K562 (cell line): ENCODE measurements around the gene TFF3. TPM values are rescaled to one million over a fixed set of nuclear protein-coding genes. Genes with fewer than 3 reads are reported as not detected.

ENCODE experiments used
- ETV6 ChIP-seq, 3 experiments: fragments of 150-350 bp in 1 of 3; sonication (generic) in 1 of 3; formaldehyde crosslinking in 1 of 3; IDR thresholded peaks; 2 replicates each; pipeline versions ENCODE4 v1.6.1 to v1.8.0; 2014 to 2022; ENCODE audit warnings: borderline replicate concordance in 2 of 3, low read depth in 2 of 3, antibody characterized with exemption in 1 of 3, low read length in 1 of 3, mild to moderate bottlenecking in 1 of 3, missing genetic modification reagents in 1 of 3
- LARP7 ChIP-seq: fragments of 450-650 bp; IDR thresholded peaks from 2 replicates; pipeline ENCODE4 v1.6.1; 2016
- NR2C2 ChIP-seq, 2 experiments: fragments of 200-800 bp in 1 of 2; sonication (Bioruptor generic) in 1 of 2; sonication (generic) in 1 of 2; formaldehyde crosslinking in 1 of 2; IDR thresholded peaks; 2 replicates each; pipeline versions ENCODE4 v1.6.1 to v1.8.0; 2016 to 2022; ENCODE audit warnings: mild to moderate bottlenecking in 1 of 2, missing compliant biosample characterization in 1 of 2, missing genetic modification characterization in 1 of 2, missing genetic modification reagents in 1 of 2
- PHB2 ChIP-seq: fragments of 450-650 bp; IDR thresholded peaks from 2 replicates; pipeline ENCODE4 v1.6.1; 2017; ENCODE audit warnings: low read depth
- SIN3B ChIP-seq: fragments of 450-650 bp; IDR thresholded peaks from 2 replicates; pipeline ENCODE4 v1.6.1; 2017; ENCODE audit warnings: low read depth, mild to moderate bottlenecking, moderate library complexity
- ZSCAN32 ChIP-seq: fragments of 450-650 bp; formaldehyde crosslinking; IDR thresholded peaks from 2 replicates; pipeline ENCODE4 v1.4.0; 2020; ENCODE audit warnings: mild to moderate bottlenecking, moderate library complexity
- polyA plus RNA-seq, 8 experiments: library from polyadenylated mRNA; depleted of rRNA in 4 of 8; stranded (reverse) in 5 of 8; unstranded in 3 of 8; fragments of >200 nt; fragmentation: Nextera tagmentation in 2 of 8; fragmentation: Illumina TruSeq in 1 of 8; extraction: Ambion mirVana in 2 of 8; extraction: Trizol in 1 of 8; gene quantifications; 2 replicates each; pipeline versions ENCODE4 v1.2.1 to v1.2.3, GENCODE V29; 2011 to 2014; ENCODE audit warnings: inconsistent platforms in 1 of 8, missing spikeins in 1 of 8
- total RNA-seq, 7 experiments: library from RNA; depleted of rRNA in 6 of 7; stranded (reverse); fragments of >200 nt in 6 of 7; fragmentation: Illumina TruSeq in 2 of 7; extraction: Trizol in 2 of 7; gene quantifications; 2 replicates each; pipeline versions ENCODE4 v1.2.1 to v1.2.3, GENCODE V29; 2011 to 2021; ENCODE audit warnings: low replicate concordance in 1 of 7
- TF ChIP-seq, protein P1 (sequence below): fragments of 250-450 bp; sonication (Bioruptor Pico); IDR thresholded peaks from 2 replicates; pipeline ENCODE4 v1.9.0; 2021; ENCODE audit warnings: mild to moderate bottlenecking
- TF ChIP-seq, protein P2 (sequence below): sonication (generic); formaldehyde crosslinking; IDR thresholded peaks from 2 replicates; pipeline ENCODE4 v1.8.0; 2022; ENCODE audit warnings: missing genetic modification reagents, mild to moderate bottlenecking, borderline replicate concordance
- TF ChIP-seq, protein P3 (sequence below): sonication (generic); formaldehyde crosslinking; IDR thresholded peaks from 2 replicates; pipeline ENCODE4 v1.8.0; 2023; ENCODE audit warnings: mild to moderate bottlenecking, missing genetic modification reagents
- TF ChIP-seq, protein P4 (sequence below): fragments of 250-450 bp; sonication (Bioruptor Pico); IDR thresholded peaks from 2 replicates; pipeline ENCODE4 v1.5.1; 2021; ENCODE audit warnings: mild to moderate bottlenecking
- TF ChIP-seq, protein P5 (sequence below), 2 experiments: fragments of 450-650 bp; IDR thresholded peaks; 2 replicates each; pipeline ENCODE4 v1.6.1; 2016; ENCODE audit warnings: mild to moderate bottlenecking in 2 of 2, borderline replicate concordance in 1 of 2, low read depth in 1 of 2, moderate library complexity in 1 of 2
- TF ChIP-seq, protein P6 (sequence below), 2 experiments: fragments of 200-800 bp in 1 of 2; sonication (Bioruptor generic) in 1 of 2; sonication (generic) in 1 of 2; formaldehyde crosslinking in 1 of 2; IDR thresholded peaks in 1 of 2; conservative IDR thresholded peaks in 1 of 2; 2 replicates each; pipeline versions ENCODE4 v1.5.0 to v1.6.1; 2016 to 2020; ENCODE audit warnings: missing compliant biosample characterization in 1 of 2, missing genetic modification characterization in 1 of 2, missing genetic modification reagents in 1 of 2

TFF3 gene
- total and polyA plus RNA-seq, 9 of the 15 experiments (the other 6 are each of a cell fraction or from before 2014, with no cell fraction given), result 0.78 TPM; not detected in 8

DNA sequence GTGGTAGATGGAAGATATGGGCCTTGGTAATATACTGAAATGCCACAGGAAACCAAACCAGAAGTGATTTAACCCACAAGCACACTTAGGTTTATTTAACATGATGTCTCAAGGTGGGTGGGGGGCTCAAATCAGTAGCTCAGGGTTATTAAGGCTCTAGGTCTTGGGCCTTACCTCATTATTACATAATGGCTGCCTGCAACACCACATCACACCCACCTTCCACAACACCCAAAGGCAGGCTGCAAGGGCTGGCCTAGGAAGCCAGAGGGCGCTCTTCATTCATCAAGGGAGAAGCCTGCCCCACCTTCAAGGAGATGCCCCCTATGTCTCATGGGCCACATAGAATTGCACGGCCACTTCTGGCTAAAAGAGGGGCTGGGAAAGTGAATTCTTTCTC is 45.1 kb upstream of the TFF3 start (continued):
- TF ChIP-seq, protein P1, sequence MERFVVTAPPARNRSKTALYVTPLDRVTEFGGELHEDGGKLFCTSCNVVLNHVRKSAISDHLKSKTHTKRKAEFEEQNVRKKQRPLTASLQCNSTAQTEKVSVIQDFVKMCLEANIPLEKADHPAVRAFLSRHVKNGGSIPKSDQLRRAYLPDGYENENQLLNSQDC (CRISPR knock-in tag), result no peak
- TF ChIP-seq, protein P2, sequence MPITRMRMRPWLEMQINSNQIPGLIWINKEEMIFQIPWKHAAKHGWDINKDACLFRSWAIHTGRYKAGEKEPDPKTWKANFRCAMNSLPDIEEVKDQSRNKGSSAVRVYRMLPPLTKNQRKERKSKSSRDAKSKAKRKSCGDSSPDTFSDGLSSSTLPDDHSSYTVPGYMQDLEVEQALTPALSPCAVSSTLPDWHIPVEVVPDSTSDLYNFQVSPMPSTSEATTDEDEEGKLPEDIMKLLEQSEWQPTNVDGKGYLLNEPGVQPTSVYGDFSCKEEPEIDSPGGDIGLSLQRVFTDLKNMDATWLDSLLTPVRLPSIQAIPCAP (CRISPR knock-in tag), result no peak
- TF ChIP-seq SIN3B, result no peak
- TF ChIP-seq, protein P3, sequence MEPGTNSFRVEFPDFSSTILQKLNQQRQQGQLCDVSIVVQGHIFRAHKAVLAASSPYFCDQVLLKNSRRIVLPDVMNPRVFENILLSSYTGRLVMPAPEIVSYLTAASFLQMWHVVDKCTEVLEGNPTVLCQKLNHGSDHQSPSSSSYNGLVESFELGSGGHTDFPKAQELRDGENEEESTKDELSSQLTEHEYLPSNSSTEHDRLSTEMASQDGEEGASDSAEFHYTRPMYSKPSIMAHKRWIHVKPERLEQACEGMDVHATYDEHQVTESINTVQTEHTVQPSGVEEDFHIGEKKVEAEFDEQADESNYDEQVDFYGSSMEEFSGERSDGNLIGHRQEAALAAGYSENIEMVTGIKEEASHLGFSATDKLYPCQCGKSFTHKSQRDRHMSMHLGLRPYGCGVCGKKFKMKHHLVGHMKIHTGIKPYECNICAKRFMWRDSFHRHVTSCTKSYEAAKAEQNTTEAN (CRISPR knock-in tag), result no peak
- no peak for TF ChIP-seq ETV6 (IDR thresholded peaks at IDR 0.05; ENCODE audit: borderline replicate concordance in 1 of 2, low read depth in 2 of 2, low read length in 1 of 2)
- no peak for TF ChIP-seq ETV6 (CRISPR knock-in tag; IDR thresholded peaks at IDR 0.05; ENCODE audit: borderline replicate concordance)
- TF ChIP-seq, protein P4, sequence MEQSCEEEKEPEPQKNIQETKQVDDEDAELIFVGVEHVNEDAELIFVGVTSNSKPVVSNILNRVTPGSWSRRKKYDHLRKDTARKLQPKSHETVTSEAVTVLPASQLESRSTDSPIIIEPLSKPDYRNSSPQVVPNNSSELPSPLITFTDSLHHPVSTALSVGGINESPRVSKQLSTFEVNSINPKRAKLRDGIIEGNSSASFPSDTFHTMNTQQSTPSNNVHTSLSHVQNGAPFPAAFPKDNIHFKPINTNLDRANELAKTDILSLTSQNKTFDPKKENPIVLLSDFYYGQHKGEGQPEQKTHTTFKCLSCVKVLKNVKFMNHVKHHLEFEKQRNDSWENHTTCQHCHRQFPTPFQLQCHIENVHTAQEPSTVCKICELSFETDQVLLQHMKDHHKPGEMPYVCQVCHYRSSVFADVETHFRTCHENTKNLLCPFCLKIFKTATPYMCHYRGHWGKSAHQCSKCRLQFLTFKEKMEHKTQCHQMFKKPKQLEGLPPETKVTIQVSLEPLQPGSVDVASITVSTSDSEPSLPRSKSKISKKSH (CRISPR knock-in tag), result no peak
- no peak for TF ChIP-seq NR2C2 (CRISPR knock-in tag; IDR thresholded peaks at IDR 0.05)
- no peak for TF ChIP-seq NR2C2 (tag; IDR thresholded peaks at IDR 0.05)
- TF ChIP-seq LARP7, result no peak
- TF ChIP-seq, protein P5, sequence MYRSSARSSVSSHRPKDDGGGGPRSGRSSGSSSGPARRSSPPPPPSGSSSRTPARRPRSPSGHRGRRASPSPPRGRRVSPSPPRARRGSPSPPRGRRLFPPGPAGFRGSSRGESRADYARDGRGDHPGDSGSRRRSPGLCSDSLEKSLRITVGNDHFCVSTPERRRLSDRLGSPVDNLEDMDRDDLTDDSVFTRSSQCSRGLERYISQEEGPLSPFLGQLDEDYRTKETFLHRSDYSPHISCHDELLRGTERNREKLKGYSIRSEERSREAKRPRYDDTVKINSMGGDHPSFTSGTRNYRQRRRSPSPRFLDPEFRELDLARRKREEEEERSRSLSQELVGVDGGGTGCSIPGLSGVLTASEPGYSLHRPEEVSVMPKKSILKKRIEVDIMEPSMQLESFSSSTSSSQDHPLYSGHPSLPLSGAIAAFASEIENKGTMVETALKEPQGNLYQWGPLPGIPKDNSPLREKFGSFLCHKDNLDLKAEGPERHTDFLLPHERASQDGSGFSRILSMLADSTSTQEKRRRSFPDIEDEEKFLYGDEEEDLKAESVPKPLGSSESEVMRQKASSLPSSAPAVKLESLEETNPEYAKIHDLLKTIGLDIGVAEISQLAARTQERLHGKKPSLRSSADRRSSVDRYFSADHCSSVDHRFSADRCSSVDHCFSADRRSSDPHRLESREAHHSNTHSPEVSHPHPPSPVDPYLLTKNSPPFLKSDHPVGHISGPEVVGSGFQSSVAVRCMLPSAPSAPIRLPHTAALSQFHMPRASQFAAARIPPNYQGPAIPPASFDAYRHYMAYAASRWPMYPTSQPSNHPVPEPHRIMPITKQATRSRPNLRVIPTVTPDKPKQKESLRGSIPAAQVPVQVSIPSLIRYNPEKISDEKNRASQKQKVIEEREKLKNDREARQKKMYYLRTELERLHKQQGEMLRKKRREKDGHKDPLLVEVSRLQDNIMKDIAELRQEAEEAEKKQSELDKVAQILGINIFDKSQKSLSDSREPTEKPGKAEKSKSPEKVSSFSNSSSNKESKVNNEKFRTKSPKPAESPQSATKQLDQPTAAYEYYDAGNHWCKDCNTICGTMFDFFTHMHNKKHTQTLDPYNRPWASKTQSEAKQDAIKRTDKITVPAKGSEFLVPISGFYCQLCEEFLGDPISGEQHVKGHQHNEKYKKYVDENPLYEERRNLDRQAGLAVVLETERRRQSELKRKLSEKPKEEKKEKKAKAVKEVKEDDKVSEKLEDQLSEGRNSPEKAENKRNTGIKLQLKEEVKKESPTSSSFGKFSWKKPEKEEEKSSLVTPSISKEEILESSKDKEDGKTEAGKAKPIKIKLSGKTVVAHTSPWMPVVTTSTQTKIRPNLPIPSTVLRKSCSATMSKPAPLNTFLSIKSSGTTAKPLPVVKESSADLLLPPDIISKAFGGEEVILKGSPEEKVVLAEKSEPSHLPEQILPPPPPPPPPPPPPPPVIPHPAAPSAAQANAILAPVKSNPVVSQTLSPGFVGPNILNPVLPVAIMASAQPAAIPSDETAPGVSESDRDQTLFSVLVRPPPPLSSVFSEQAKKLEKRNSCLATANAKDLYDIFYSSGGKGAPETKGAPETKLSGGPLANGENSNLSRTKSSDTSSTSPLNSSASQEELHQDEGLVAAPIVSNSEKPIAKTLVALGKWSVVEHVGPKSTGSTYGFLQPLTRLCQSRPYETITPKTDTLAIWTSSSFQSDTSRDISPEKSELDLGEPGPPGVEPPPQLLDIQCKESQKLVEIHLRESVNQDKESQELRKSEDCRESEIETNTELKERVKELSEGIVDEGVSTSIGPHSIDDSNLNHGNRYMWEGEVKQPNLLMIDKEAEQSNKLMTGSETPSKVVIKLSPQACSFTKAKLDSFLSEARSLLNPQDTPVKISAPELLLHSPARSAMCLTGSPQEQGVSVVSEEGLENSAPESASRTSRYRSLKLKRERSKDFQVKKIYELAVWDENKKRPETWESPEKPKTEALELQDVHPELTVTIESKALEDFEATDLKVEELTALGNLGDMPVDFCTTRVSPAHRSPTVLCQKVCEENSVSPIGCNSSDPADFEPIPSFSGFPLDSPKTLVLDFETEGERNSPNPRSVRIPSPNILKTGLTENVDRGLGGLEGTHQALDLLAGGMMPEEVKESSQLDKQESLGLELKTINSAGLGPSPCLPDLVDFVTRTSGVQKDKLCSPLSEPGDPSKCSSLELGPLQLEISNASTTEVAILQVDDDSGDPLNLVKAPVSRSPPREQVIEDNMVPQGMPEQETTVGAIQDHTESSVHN (IDR thresholded peaks at IDR 0.05; ENCODE audit: borderline replicate concordance in 1 of 2, low read depth in 1 of 2), result no peak
- TF ChIP-seq PHB2, result no peak
- TF ChIP-seq ZSCAN32, result no peak
- TF ChIP-seq, protein P6, sequence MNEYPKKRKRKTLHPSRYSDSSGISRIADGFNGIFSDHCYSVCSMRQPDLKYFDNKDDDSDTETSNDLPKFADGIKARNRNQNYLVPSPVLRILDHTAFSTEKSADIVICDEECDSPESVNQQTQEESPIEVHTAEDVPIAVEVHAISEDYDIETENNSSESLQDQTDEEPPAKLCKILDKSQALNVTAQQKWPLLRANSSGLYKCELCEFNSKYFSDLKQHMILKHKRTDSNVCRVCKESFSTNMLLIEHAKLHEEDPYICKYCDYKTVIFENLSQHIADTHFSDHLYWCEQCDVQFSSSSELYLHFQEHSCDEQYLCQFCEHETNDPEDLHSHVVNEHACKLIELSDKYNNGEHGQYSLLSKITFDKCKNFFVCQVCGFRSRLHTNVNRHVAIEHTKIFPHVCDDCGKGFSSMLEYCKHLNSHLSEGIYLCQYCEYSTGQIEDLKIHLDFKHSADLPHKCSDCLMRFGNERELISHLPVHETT (CRISPR knock-in tag; conservative IDR thresholded peaks at IDR 0.05 in 1 of 2, IDR thresholded peaks at IDR 0.05 in 1 of 2), result no peak
